Nephron (organoid): Measurements from ENCODE around the gene SIK3.

Experiments used
- H3K27ac Mint-ChIP-seq, 3 experiments: 2 replicates each; pipeline ENCODE4 v1.8.0; 2020; ENCODE audit warnings: mixed read lengths in 3 of 3, mild to moderate bottlenecking in 2 of 3, moderate library complexity in 1 of 3
- H3K27me3 Mint-ChIP-seq: 2 replicates; pipeline ENCODE4 v1.8.0; 2021; ENCODE audit warnings: low read depth, mild to moderate bottlenecking, moderate library complexity, mixed read lengths
- H3K36me3 Mint-ChIP-seq: 2 replicates; pipeline ENCODE4 v1.8.0; 2020; ENCODE audit warnings: low read depth, mixed read lengths
- H3K4me1 Mint-ChIP-seq: 2 replicates; pipeline ENCODE4 v1.8.0; 2020; ENCODE audit warnings: mixed read lengths
- H3K4me3 Mint-ChIP-seq, 3 experiments: 2 replicates each; pipeline ENCODE4 v1.8.0; 2020; ENCODE audit warnings: mild to moderate bottlenecking in 3 of 3, mixed read lengths in 3 of 3, moderate library complexity in 2 of 3
- H3K9me3 Mint-ChIP-seq: 2 replicates; pipeline ENCODE4 v1.8.0; 2020; ENCODE audit warnings: mixed read lengths
- CTCF ChIP-seq, 3 experiments: fragments of 200-600 bp; sonication (generic); IDR thresholded peaks; one replicate each; pipeline ENCODE4 v1.5.0; 2021; ENCODE audit warnings: antibody characterized with exemption in 3 of 3; ENCODE audit not compliant: unreplicated experiment in 3 of 3

Gene SIK3

GRCh38 chr11:116797816-116798215 is 300.4 kb downstream of the SIK3 start:
- H3K36me3 Mint-ChIP-seq, result no peaks in the 10 kb centered on the region
- TF ChIP-seq CTCF (IDR thresholded peaks at IDR 0.05; ENCODE audit: unreplicated experiment in 3 of 3), result no peak
- no peak overlapping the region for H3K4me3 Mint-ChIP-seq
- peaks cover 4% of the 10 kb centered on the region for H3K4me1 Mint-ChIP-seq
- no peak overlapping the region for H3K27ac Mint-ChIP-seq
- H3K27me3 Mint-ChIP-seq, result peaks cover 5% of the 10 kb centered on the region
- no peaks in the 10 kb centered on the region for H3K9me3 Mint-ChIP-seq

GRCh38 chr11:116796548-116796947 is 301.7 kb downstream of the SIK3 start:
- H3K4me3 Mint-ChIP-seq, result no peak overlapping the region
- H3K27ac Mint-ChIP-seq, result no peak overlapping the region
- peaks cover 5% of the 10 kb centered on the region for H3K27me3 Mint-ChIP-seq
- TF ChIP-seq CTCF (IDR thresholded peaks at IDR 0.05; ENCODE audit: unreplicated experiment in 3 of 3), result no peak
- H3K4me1 Mint-ChIP-seq, result peaks cover 5% of the 10 kb centered on the region
- no peaks in the 10 kb centered on the region for H3K36me3 Mint-ChIP-seq
- no peaks in the 10 kb centered on the region for H3K9me3 Mint-ChIP-seq

- H3K27ac Mint-ChIP-seq, result no peak overlapping the region
- TF ChIP-seq CTCF (IDR thresholded peaks at IDR 0.05; ENCODE audit: unreplicated experiment in 3 of 3), result no peak
- peaks cover 5% of the 10 kb centered on the region for H3K4me1 Mint-ChIP-seq
- no peak overlapping the region for H3K4me3 Mint-ChIP-seq
- H3K36me3 Mint-ChIP-seq, result no peaks in the 10 kb centered on the region
- H3K27me3 Mint-ChIP-seq, result peaks cover 8% of the 10 kb centered on the region
- no peaks in the 10 kb centered on the region for H3K9me3 Mint-ChIP-seq
Observed at GRCh38 chr11:116794851-116795250, 303.4 kb downstream of the SIK3 start.

- H3K27me3 Mint-ChIP-seq, result peaks cover 12% of the 10 kb centered on the region
- H3K27ac Mint-ChIP-seq, result no peak overlapping the region
- no peaks in the 10 kb centered on the region for H3K9me3 Mint-ChIP-seq
- H3K36me3 Mint-ChIP-seq, result no peaks in the 10 kb centered on the region
- no peak overlapping the region for H3K4me3 Mint-ChIP-seq
- TF ChIP-seq CTCF (IDR thresholded peaks at IDR 0.05; ENCODE audit: unreplicated experiment in 3 of 3), result no peak
- peaks cover 6% of the 10 kb centered on the region for H3K4me1 Mint-ChIP-seq
Observed at GRCh38 chr11:116793772-116794097, 304.5 kb downstream of the SIK3 start.
